NCI-H510A (cell line): ENCODE measurements around the gene IRAK1BP1.
"Not testable (repeated sequence)": the region's sequence is repeated elsewhere in the genome, so short reads cannot be mapped to it uniquely, and the experiment has no call there.

Experiments used
- DNase-seq: peaks from one replicate; lab custom pipeline; 2025; lab: John Stamatoyannopoulos, UW

The IRAK1BP1 gene

DNA sequence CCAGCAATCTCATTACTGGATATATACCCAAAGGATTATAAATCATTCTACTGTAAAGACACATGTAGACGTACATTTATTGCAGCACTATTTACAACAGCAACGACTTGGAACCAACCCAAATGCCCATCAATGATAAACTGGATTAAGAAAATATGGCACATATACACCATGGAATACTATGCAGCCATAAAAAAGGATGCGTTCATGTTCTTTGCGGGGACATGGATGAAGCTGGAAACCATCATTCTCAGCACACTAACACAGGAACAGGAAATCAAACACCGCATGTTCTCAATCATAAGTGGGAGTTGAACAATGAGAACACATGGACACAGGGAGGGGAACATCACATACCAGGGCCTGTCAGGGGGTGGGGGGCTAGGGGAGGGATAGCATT is 22.6 kb downstream of the IRAK1BP1 start:
- not testable (repeated sequence) for DNase-seq

DNA sequence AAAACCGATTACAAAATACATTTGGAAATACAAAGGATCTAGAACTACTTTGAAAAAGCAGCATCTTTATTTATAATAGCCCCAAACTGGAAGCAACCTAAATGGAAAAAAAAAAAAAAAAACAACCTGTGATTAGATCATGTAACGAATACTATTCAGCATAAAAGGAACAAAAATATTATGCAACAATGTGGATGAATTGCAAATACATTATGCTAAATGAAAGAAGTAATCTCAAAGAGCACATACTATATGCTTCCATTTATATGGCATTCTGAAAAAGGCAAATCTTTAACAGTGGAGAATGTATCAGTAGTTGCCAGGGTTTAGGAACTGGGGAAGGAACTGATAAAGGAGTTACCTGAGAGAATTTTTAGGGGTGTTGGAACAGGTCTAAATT is 28.9 kb downstream of the IRAK1BP1 start:
- DNase-seq = no peak

DNA sequence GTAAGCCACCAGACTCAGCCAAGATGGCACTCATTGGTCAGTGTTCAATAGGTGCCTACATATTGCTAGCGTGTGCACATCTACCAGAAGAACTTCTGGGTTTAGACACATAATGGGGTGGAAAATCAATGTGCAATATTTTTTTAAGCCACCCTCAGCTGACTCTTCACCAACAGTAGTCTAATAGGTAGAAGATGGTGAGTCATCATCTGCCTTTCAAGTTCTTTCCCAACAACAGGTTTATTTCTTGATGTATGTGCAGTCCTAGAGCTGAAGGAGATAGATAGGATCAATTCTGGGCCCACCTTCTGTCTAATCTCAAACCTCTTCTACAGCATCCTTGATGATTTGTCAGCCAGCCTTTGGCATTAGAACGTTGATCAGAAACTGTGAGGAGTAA is 41.3 kb downstream of the IRAK1BP1 start:
- no peak for DNase-seq

DNA sequence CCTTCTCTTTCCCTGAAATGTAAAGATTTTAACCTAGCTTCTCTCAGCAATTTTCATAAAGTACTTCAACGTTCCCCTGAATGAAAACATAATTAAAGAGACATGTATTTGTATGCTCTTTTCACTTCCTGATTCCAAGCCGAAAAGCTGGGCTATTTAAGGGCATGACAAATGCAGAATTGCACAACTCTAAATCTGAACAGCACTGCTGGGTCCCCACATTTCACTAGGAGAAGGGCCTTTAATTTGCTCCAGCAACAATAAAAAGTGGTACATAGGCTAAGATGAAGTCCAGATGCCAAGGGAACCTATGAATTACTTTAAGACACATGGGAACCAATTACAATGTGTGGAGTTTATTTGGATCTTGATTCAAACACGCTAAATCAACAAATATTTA is 42.0 kb downstream of the IRAK1BP1 start:
- DNase-seq = no peak

DNA sequence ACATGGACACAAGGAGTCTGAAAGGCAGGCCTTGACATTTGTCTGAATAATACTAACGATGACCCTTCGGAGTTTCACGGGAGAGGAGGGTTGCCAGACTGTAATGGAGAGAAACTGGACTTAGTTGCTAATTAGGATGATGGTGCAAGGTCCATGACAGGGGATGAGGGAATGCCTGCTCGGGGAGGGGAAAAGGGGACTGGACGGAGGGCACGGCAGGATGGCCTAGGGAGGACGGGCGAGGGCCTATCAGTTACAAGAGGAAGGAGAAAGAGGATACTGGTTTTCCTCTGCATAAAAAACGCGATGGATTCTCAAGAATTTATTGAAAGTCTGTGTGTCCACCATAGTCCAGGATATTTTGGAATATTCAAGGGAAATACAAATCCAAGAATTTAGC is 42.7 kb downstream of the IRAK1BP1 start:
- DNase-seq = no peak

DNA sequence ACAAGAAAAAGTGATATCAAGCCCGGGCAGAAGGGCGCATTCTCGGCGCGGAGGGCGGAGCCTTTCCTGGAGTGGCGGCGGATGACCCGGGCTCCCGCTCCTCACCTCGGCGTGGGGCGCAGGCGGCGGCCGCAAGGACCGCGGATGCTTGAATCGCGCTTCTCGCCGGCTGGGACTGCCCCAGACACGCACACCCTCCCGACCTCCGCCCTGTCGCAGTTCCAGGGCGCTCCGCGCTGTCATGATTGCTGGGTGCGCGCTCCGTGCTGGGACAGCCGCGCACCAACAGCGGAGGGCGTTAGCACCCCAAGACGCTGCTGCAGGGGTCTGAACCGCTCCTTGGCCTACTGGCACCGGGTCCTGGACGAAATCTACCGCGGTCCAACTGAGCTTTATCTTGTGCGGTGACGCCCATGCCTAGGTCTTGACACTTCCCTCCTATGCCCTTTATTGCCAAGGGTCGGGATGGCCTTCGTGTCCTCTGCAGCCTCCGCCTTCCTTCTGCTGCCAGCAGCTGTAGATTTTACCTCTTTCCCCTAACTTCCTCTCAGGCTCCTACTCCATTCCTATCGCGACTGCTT is 43.3 kb downstream of the IRAK1BP1 start:
- DNase-seq = no peak

DNA sequence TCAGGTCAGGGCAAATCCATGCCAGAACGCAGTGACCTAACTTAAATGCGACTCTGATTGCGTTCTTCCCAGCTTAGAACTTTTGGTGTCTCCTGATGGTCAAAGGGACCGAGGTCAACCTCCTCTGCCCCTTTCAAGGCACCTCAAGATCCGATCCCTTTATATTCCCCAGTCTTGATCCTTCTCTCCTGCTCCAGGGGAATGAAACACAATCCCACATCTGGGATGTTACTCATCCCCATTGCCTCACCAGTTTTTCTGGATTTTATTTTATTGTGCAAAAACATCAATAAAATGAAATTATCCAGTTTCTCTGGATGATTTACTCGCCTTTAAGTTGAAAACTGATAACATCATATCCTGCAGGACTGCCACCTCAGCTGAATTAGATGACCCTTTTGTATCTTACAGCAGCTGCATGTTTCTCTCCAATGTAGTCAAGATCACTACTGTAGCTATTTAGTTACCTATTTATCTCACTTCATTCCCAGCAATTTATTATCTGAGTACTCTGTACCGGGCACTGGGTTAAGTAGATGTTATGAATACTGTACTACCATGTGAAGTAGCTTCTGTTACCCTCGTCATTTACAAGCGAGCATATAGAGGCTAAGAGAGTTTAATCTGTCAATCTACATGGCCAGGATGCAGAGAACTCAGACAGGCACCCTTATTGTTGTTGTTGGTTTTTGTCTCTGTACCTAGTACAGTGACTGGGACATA is 44.0 kb downstream of the IRAK1BP1 start:
- no peak for DNase-seq

DNA sequence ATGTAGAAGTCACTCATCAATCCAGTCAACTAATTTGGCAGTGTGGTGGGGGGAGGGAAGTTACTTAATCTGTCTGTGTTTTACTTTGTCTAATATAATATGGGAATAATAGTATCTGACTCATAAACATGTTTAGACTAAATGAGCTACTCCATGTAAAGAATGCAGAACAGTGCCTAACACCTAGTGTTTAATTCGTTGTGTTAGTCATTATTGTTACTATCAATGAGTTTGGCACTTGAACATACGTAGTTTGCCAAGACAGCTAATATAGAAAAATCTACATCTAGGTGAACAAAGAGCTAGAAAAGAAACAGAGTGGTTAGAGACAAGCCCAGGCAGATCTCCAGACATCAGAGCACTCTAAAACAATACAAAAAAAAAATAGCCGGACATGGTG is 49.1 kb downstream of the IRAK1BP1 start:
- DNase-seq = no peak

DNA sequence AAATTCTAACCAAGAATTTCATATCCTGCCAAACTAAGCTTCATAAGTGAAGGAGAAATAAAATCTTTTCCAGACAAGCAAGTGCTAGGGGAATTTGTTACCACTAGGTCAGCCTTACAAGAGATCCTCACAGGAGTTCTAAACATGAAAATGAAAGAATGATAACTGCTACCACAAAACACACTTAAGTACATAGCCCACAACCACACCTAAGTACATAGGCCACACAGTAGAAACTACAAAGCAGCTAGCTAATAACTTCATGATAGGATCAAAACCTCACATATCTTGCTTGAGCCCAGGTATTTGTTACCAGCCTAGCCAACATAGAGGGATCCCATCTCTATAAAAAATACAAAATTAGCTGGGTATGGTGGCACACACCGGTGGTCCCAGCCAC is 50.4 kb downstream of the IRAK1BP1 start:
- no peak for DNase-seq

DNA sequence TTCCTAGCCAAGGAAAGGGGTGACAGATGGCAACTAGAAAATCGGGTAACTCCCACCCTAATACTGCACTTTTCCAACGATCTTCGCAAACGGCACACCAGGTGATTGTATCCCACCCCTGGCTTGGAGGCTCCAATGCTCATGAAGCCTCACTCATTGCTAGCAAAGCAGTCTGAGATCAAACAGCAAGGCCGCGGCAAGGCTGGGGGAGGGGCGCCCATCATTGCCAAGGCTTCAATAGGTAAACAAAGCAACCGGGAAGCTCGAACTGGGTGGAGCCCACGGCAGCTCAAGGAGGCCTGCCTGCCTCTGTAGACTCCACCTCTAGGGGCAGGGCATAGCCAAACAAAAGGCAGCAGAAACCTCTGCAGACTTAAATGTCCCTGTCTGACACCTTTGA is 53.8 kb downstream of the IRAK1BP1 start:
- not testable (repeated sequence) for DNase-seq

DNA sequence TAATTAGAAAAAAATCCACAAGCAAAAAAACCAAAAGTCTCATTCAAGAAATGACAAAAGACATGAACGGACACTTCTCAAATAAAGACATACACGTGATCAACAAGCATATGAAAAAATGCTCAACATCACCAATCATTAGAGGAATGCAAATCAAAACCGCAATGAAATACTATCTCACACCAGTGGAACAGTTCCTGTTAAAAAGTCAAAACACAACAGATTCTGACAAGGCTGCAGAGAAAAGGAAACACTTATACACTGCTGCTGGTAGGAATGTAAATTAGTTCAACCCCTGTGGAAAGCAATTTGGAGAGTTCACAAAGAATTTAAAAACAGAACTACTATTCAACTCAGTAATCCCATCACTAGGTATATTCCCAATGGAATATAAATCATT is 58.0 kb downstream of the IRAK1BP1 start:
- no peak for DNase-seq

DNA sequence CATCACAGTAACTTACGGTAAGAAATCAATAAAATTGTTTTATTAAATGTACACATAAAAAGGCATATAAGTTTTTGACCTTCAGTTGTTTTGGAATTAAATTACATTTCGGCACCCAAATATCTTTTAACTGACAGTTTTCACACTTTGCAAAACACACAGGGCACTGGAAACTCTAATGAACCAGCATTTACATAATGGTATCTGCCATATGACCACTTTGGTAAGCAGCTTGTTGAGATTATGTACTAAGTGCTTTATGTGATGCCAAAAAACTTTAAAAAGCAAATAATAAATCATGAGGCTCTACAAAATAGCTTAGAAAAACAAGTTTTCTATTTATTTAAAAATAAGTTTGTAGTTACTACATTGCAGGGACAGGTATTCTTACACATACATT is 68.2 kb downstream of the IRAK1BP1 start:
- no peak for DNase-seq

DNA sequence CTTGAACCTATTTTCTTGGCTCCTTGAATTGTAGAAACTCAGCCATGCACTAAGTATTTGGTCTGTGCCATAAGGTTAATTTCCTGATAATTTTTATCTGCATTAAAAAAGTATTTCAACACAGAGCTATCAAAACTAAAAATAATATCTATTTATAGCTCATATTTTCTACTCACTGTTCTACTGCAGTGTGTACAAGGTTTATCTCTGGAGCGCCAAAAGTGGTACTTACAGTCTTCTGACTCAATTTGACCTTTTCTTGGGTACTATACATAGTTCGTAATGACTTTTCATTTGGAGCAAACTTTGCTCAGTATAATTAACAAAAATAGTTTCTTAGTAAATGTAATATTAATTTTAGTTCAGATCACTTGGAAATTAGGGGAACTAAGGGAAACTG is 69.2 kb downstream of the IRAK1BP1 start:
- DNase-seq = no peak

DNA sequence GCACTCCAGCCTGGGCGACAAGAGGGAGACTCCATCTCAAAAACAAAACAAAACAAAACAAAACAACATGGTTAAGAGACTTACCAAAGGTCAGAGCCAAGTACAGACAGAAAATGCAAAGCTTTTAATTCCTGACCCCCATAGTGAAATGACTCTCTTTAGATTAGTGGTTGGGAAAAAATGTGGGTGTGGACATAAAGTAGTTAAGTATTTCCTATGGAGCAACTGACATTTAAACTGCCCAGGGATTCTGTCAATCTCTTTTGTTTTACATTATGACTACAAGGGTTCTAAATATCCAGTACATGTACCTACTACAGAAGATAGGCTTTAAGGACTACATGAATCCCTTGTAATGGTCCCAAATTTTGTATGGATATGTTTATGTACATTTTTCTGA is 75.1 kb downstream of the IRAK1BP1 start:
- DNase-seq = no peak

DNA sequence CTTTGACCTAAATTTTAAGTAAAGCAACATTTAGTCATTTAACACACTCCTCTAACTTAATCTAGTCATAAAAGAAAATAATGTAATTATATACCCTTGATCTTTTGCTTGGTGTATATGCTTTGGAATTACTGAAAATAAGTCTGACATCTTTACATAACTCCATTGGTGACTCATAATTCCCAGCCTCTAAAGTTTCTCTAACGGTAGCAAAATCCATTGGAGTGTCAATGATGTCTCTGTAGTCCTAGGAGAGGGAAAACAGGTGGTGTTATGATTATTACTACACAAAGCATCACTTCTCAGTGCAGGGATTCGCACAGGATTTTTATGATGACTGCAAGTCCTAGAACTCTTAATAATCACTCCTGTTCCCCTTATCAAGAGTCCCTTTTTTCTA is 80.2 kb downstream of the IRAK1BP1 start:
- DNase-seq = no peak

DNA sequence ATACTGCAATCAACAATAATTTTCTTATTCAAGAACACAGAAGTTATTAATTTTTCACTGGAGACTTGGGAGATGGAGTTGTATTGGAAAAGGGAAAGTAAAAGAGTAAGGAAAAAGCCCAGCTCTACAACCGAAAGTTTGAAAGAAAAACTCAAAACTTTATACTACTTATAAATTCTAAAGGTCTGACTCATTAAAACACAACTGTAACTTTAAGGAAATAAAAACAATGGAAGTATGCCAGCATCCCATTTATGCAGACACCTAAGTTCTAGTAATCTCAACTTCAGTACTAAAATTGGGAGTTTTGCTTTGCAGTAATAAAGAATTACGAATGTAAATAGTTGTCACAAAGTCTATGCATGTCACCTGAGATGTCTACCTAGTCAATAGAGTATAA is 80.6 kb downstream of the IRAK1BP1 start:
- no peak for DNase-seq

DNA sequence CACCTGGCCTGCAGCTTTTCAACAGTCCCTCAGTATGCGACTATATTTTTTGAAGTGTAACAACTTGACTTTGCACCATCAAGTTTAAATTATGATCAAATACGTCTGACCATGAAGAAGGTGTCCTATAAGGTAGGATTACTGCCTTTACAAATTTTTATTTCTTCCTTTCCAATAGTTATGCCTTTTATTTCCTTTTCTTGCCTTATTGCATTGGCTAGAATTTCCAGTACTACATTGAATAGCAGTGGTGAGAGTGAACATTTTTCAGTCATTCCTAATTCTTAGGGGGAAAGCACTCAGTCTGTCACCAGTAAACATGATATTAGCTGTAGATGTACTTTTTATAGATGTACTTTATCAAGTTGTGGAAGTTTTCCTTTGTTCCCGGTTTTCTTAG is 81.4 kb downstream of the IRAK1BP1 start:
- DNase-seq = no peak

DNA sequence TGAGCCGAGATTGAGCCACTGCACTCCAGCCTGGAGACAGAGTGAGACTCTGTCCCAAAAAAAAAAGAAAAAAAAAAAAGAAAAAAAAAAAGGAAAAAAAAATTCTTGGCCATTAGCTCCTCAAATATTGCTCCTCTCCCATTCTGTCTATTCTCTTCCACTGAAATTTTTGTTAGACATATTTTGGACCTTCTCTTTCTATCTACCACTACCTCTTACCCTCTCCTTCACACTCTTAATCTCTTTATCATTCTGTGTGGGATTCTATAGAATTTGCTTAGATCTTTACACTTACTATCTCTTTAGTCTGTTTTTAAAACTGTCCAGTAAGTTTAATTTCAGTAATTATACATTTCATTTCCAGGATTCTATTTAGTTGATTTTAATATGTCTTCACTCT is 85.0 kb downstream of the IRAK1BP1 start:
- DNase-seq = no peak
